Measurements from ENCODE around the gene DSG4. TPM values are rescaled to one million over a fixed set of nuclear protein-coding genes. Genes with fewer than 3 reads are reported as not detected.
"Not testable (repeated sequence)": the region's sequence is repeated elsewhere in the genome, so short reads cannot be mapped to it uniquely, and the experiment has no call there.

Gene DSG4, protein sequence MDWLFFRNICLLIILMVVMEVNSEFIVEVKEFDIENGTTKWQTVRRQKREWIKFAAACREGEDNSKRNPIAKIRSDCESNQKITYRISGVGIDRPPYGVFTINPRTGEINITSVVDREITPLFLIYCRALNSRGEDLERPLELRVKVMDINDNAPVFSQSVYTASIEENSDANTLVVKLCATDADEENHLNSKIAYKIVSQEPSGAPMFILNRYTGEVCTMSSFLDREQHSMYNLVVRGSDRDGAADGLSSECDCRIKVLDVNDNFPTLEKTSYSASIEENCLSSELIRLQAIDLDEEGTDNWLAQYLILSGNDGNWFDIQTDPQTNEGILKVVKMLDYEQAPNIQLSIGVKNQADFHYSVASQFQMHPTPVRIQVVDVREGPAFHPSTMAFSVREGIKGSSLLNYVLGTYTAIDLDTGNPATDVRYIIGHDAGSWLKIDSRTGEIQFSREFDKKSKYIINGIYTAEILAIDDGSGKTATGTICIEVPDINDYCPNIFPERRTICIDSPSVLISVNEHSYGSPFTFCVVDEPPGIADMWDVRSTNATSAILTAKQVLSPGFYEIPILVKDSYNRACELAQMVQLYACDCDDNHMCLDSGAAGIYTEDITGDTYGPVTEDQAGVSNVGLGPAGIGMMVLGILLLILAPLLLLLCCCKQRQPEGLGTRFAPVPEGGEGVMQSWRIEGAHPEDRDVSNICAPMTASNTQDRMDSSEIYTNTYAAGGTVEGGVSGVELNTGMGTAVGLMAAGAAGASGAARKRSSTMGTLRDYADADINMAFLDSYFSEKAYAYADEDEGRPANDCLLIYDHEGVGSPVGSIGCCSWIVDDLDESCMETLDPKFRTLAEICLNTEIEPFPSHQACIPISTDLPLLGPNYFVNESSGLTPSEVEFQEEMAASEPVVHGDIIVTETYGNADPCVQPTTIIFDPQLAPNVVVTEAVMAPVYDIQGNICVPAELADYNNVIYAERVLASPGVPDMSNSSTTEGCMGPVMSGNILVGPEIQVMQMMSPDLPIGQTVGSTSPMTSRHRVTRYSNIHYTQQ
- not detected in 2 replicates for total RNA-seq (2014; rRNA removed; shearing (Covaris generic))

DNA sequence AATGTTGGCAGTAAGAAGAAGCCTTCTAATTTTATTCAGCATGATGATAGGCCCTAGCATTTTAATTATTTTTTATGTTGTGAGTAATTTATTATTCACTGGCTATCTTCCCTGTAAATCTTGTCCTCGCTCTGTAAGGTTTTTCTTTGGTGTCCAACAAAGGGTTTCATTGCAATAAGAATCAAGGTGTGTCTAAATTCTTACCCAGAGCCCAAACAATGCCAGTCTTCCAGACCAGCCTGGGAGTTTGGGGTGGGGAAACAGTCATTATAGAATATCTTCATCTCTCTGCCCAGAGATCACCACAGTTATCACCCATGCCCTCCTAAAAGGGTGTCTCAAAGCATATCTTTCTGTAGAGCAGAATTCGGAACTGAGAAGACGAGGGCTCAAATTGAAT, at the start of gene DSG4:
Gene DSG4 (plus strand): TSS at position 301 of the 400 bp plus-strand sequence. CDS start 135 bp downstream, outside the sequence.
- no peak for DNase-seq (ENCODE audit: low read depth)

DNA sequence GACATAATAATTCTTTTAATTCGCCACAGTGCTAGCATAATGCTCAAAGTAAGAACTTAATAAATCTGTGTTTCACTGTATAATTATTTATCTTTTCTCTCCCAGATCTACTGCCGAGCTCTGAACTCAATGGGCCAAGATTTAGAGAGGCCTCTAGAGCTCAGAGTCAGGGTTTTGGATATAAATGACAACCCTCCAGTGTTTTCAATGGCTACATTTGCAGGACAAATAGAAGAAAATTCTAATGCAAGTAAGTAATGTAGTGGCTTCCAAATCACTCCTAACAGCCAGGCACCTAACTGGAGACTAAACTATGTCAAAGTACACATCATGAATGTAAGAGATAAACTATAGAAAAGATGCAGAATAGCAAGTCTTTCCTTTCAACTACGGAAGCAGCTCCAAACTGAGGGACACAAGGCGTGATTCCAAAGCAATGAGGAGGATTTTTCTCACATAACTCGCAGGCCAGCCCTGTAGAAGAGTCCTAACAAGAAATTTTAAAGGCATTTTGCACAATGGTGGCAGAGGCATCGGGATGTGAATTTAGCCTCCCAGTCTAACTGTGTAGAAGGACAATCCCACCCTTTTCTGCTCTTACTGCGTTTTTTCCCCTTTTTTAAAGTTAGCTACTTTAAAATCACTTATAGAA, 46.7 kb upstream of the DSG4 start:
- no peak for DNase-seq (ENCODE audit: low read depth)

DNA sequence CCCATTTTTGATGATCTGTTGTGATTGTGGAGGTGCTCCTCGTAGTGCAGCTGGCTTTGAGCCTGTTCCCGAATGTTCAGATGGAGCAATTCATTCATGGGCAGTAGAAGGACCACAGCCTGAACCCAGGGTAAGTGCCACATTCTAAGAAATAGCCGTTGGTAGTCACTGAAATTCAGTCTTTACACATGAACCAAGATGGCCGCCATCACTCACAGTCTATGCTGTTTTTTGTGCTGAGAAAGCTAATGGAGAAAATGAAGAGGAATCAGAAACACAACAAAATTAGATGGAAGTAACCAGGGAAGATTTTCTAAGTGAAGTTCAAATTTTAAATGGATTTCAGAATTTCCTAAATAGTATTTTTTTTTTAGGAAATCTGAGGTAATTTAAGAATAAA, 33.1 kb upstream of the DSG4 start:
- DNase-seq (ENCODE audit: low read depth): no peak

GRCh38 chr18:31353336-31353735, 23.2 kb upstream of the DSG4 start:
- DNase-seq (ENCODE audit: low read depth): not testable (repeated sequence)

DNA sequence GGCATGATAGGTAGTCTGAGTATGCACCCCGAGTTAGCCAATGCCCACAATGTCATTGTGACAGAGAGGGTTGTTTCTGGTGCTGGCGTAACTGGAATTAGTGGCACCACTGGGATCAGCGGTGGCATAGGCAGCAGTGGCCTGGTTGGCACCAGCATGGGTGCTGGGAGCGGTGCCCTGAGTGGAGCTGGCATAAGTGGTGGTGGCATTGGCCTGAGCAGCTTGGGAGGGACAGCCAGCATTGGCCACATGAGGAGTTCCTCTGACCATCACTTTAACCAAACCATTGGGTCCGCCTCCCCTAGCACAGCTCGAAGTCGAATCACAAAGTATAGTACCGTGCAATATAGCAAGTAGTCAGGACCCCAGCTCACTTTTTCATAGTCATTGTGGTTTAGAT, 21.6 kb upstream of the DSG4 start:
- DNase-seq (ENCODE audit: low read depth): no peak

DNA sequence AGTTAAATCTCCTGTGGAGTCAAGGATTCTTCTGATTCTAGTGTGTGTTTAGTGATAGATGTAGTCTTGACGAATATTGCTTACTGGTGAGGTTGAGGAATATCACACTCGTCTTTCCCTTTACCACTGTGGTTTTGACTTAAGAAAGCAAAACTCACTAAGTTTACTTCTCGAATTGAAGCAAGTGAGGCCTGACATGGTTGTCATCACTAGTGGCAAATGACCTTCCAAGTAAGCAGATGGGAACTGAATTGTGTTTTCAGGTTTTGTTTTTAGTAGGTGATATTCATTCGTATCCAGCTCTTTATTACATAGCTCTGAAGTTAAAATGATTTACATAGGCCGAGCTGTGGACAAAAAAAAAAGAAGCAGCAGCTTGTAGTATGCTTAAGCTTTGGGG, 20.6 kb upstream of the DSG4 start:
- no peak for DNase-seq (ENCODE audit: low read depth)

GRCh38 chr18:31364190-31364589, 12.4 kb upstream of the DSG4 start:
- DNase-seq (ENCODE audit: low read depth): no peak

GRCh38 chr18:31369478-31369877, 7.1 kb upstream of the DSG4 start:
- DNase-seq (ENCODE audit: low read depth): no peak

- no peak for DNase-seq (ENCODE audit: low read depth)
Measured at GRCh38 chr18:31371989-31372388, 4.6 kb upstream of the DSG4 start.

DNA sequence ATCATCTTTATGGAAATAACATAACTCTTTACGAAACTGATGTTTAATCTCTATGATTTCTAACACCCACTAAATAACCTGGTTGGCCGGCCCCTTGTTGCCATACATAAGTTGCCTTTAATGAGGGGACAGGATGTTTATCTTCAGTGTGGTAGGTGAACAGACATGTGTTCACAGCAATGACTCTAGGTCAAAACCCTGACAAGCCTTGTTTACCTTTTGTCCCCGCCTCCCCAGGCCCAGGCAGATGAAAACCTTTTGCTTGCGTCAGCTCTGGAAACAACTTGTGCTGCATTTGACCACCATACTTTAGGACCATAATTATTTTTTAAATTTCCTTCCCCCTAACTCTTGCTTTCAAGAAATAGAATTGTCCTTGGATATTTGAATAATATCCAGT, 2.9 kb upstream of the DSG4 start:
- no peak for DNase-seq (ENCODE audit: low read depth)

DNA sequence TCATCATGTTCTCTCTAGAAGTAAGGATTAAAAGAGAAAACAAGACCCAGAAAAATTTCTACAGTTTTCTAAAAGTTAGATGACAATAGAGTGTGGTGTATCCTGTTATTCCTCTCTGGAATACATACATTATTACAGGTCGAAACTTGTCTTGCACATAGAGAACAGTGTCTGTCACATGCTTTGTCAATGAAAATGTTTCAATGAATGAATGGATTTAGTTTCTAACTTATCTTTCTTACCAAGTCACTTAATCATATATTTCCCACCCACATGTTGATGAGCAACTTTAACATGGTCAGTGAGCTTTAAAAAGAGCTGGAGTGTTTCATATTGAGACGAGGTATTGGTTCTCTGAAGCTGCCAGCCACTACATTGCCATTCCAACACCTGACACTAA, 4.3 kb downstream of the DSG4 start:
- no peak for DNase-seq (ENCODE audit: low read depth)

GRCh38 chr18:31382107-31382506, 5.5 kb downstream of the DSG4 start:
- no peak for DNase-seq (ENCODE audit: low read depth)

DNA sequence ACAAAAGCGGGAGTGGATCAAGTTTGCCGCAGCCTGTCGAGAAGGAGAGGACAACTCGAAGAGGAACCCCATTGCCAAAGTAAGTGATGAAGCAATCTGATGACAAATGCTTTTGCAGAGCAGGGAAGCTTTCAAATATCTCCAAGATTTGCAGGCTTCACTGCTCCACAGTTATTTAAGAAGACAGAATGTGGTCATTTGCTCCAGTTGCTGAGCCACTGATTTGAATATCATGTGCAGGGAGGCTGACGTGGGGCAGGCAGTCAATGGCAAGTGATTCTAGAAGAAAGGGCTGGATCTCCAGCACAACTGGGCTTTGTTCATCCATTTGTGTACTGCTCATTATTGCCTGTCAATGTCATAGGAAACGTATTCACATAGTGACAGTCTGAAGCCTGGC, 10.2 kb downstream of the DSG4 start:
- DNase-seq (ENCODE audit: low read depth): no peak

DNA sequence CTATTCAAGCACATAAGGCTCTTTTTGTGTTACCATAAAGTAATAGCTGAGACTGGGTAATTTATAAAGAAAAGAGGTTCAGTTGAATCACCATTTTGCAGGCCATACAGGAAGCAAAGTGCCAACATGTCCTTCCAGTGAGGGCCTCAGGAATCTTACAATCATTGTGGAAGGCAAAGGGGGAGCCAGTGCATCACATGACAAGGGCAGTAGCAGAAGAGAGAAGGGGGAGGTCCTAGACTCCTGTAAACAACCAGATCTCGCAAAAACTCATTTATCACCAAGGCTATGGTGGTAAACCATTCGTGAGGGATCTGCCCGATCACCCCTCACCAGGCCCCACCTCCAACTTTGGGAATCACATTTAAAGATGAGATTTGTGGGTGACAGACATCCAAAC, 16.7 kb downstream of the DSG4 start:
- DNase-seq (ENCODE audit: low read depth): no peak

DNA sequence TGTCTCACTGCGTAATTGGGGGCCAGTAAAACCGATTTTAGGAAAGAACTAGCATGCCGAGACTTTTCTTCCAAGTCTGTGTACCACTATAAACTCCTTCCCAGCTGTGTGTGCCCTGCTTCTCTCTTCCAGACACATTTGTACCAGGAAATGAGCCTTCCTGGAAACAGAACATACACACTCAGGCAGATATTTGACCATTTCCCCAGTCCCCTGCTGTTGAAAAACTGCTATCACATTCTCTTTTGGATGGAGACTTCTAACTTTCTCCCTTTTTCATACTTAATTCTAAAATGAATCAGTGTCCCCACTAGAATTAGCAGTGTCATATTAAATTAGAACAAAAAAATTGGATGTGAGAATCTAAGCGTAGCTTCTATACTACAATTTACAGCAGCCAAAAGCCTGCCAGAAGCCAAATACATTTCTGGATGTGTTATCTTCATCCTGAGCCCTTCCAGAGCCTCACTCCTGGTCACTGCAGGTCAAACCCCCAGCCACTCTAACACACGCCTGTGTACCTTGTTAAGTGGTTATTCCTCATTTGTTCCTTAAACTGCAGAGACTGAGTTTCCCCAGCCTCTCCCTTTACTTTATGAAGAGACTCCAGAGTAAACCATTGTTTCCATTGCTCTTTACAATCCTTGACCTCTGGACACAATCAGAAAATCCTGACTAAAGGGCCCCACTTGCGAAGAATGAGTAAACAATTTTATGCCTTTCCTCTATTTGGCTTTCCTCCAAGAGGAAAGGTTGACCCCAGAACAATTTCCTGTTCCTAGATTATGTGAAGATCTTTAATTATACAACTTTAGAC, 20.4 kb downstream of the DSG4 start:
- DNase-seq (ENCODE audit: low read depth): no peak

- DNase-seq (ENCODE audit: low read depth): no peak
Measured at GRCh38 chr18:31398191-31398590, 21.6 kb downstream of the DSG4 start.

DNA sequence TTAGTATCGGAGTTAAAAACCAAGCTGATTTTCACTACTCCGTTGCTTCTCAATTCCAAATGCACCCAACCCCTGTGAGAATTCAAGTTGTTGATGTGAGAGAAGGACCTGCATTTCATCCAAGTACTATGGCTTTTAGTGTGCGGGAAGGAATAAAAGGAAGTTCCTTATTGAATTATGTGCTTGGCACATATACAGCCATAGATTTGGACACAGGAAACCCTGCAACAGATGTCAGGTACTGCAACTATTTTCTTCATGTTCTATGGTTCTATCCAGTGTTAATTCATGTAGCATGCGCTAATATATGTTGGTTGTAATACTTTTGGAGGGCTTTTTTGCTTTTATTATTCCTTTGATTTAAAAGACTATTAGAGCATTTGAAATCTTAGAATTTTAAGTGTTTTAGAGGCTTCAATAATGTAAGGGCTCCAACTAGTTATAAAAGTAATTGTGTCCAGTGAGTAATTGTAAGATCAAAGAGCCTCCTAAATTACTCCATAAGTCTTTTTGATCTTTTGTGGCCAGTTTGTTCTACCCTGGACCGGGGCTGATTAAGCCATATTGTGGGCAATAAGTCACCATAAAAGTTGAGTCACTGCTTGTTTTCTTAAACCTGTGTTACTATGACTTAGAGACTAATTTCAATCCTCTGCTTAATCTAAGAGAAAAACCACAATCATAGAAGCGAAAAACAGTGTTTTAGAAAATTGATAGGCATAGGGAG, 22.9 kb downstream of the DSG4 start:
- DNase-seq (ENCODE audit: low read depth): peak; percentile 61

DNA sequence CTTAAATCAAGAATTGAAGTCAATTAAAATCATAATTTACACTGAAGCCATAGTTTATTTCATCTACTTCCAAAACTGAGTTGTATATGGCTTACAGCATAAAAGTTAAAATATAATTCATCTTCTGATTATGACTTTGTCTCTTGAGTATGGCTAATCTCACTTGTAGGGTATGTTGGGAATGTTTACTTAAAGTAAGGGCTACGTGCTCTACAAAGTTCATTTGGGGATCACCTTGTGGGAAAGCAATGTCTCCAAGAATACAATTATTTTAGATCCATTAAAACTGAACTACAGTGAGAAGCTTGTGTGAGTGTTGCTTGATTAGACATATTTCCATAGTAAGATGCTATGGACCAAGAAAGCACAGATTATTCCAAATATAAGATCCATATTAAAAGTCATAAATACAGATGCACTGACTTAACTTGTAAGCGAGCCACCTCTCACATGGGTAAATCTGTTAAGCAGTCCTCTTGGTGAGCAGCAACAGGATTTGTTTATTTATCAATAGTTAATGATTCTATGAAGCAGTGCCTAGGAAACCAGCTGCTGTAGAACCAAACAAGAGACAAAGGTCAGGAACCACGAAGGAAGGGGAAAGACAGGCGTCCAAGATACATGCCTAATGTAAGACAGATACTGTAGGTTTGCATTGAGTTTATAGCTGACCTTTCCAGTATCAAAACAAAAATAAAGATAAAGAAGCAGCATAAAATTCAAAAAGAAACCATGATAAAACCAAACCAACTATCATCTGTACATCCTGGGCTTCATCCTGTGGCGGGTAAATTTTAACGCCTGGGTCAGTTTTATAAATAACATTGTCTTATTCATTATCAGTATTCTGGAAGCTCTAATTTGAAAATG, 24.8 kb downstream of the DSG4 start:
- no peak for DNase-seq (ENCODE audit: low read depth)

DNA sequence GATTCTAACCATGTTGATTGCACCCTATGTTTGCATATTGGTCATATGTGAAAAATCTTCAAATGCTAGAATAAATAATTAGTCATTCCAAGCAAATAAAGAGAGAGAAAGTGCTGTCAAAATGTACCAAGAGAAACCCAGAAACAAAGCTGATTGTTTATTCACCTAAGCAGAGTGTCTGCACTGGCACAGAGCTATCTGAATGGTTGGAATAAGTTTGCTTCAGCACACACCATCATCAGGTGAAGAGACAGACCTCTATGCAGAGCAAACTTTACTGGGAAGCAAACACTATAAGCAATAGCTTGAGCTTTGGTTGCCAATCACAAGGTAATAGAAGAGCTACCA, 25.4 kb downstream of the DSG4 start:
- no peak for DNase-seq (ENCODE audit: low read depth)

GRCh38 chr18:31403409-31403808, 26.8 kb downstream of the DSG4 start:
- no peak for DNase-seq (ENCODE audit: low read depth)
